ENCODE measurements around the gene CFAP45.
A peak's percentile ranks its signal among the peaks of the same experiment; 100 is the strongest.

The CFAP45 gene

GRCh38 chr1:159923203-159924024 is 23.4 kb upstream of the CFAP45 start:
- DNase-seq = peak; percentile 72

- DNase-seq = no peak
Observed at GRCh38 chr1:159922511-159923202, 22.7 kb upstream of the CFAP45 start.

GRCh38 chr1:159921700-159922504 is 21.9 kb upstream of the CFAP45 start:
- peak; percentile 18 for DNase-seq

- no peak for DNase-seq
Observed at GRCh38 chr1:159921251-159921650, 21.3 kb upstream of the CFAP45 start.

- DNase-seq = no peak
Observed at GRCh38 chr1:159920651-159921050, 20.7 kb upstream of the CFAP45 start.

- no peak for DNase-seq
Observed at GRCh38 chr1:159920202-159920601, 20.2 kb upstream of the CFAP45 start.

- no peak for DNase-seq
Observed at GRCh38 chr1:159919236-159919865, 19.4 kb upstream of the CFAP45 start.

- no peak for DNase-seq
Observed at GRCh38 chr1:159918352-159919200, 18.6 kb upstream of the CFAP45 start.

- no peak for DNase-seq
Observed at GRCh38 chr1:159917533-159918351, 17.8 kb upstream of the CFAP45 start.

- peak; percentile 85 for DNase-seq
Observed at GRCh38 chr1:159916242-159917051, 16.5 kb upstream of the CFAP45 start.

- no peak for DNase-seq
Observed at GRCh38 chr1:159915571-159916241, 15.7 kb upstream of the CFAP45 start.

GRCh38 chr1:159914252-159915018 is 14.5 kb upstream of the CFAP45 start:
- DNase-seq = no peak

- DNase-seq = no peak
Observed at GRCh38 chr1:159913451-159914192, 13.7 kb upstream of the CFAP45 start.

GRCh38 chr1:159911326-159912070 is 11.5 kb upstream of the CFAP45 start:
- DNase-seq = no peak

GRCh38 chr1:159908031-159908940 is 8.3 kb upstream of the CFAP45 start:
- DNase-seq = no peak

GRCh38 chr1:159906960-159907359 is 7.0 kb upstream of the CFAP45 start:
- no peak for DNase-seq

Measured in fibroblast of upper back skin (primary cell).